ENCODE results near the gene TMEM183A.

DNA sequence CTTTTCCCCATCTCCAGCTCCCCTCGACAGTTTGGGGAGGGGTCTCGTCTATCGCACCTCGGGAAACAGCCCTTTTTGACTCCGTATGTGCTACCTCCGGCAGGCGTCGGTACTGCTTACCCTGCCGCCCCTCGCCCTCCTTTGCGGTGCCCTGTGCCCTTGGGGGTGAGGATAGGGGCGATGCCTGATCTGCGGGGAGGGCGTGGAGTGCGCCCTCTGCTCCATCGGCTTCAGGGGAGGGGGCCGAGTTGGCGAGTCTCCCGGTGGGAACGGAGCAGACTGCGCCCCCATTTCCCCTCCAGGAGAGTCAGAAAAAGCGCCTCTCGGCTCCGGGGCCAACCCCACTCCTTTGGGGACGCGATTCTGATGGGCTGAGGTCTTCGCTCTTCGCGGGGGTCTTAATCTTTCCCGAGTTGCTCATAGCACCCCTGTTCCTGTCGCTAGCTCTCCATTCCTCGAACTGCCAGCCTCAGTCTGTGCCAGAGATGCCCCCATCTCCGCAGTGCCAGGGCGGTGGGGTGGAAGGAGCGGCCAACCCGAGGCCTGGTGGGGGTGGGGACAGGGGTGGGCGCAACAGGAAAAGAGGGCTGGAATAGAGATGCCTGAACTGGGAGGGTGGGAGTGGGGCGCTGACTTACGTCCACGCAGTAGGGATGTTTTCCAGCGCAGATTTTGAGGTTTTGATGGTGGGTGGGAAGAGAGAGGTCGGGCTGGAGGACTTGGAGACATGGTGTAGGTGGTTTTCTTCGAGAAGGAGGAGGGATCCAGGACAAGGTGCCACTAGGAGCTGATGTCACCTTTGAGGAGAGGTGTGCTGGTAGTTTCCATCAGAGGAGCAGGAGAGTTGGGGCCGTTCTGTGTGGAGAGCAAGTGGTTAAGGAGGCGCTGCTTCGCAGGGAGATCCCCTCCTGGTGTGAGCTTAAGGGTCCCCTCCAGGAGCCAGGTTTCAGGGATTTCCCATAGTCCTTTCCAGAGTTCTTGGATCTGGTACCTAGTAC, 19.8 kb downstream of the TMEM183A start:
- TF ChIP-seq TAF1 (IDR thresholded peaks at IDR 0.05; ENCODE audit: borderline replicate concordance, insufficient read depth, low read length) = no peak
- no peak for TF ChIP-seq REST (IDR thresholded peaks at IDR 0.05; ENCODE audit: insufficient read depth in 1 of 2, low read depth in 2 of 2, low read length in 2 of 2)
- TF ChIP-seq SIN3A (IDR thresholded peaks at IDR 0.05; ENCODE audit: borderline replicate concordance, insufficient read depth, low read length) = no peak
- TF ChIP-seq POLR2AphosphoS5 (IDR thresholded peaks at IDR 0.05; ENCODE audit: low read depth, low read length) = no peak
- TF ChIP-seq FOXP2 (optimal IDR thresholded peaks at IDR 0.05; ENCODE audit: borderline replicate concordance, extremely low read depth, extremely low read length, insufficient read depth) = no peak

Measured in PFSK-1 (cell line).